GM23338 (cell line): ENCODE data around the gene IL21R. TPM values are rescaled to one million over a fixed set of nuclear protein-coding genes. Genes with fewer than 3 reads are reported as not detected.

Experiments used
- ATAC-seq: fragments of 200-7000 bp; cut with Tn5 transposase; 3 replicates; pipeline ENCODE4 v1.9.1; 2020
- DNase-seq: peaks from one replicate; pipeline ENCODE4 v3.0.0-alpha.2; 2015; ENCODE audit warnings: low spot score
- H2AFZ ChIP-seq: fragments of 200-600 bp; sonication (generic); 2 replicates; pipeline ENCODE4 v1.8.0; 2016; ENCODE audit warnings: antibody characterized with exemption, mild to moderate bottlenecking, moderate library complexity
- H3F3A ChIP-seq: fragments of 200-600 bp; sonication (generic); replicated peaks from 2 replicates; pipeline ENCODE4 v1.8.0; 2017; ENCODE audit warnings: antibody characterized with exemption, mixed run types, low read depth
- H3K27ac ChIP-seq: fragments of 200-600 bp; sonication (generic); 2 replicates; pipeline ENCODE4 v1.6.1; 2016; ENCODE audit warnings: low read depth
- H3K27me3 ChIP-seq: fragments of 200-600 bp; sonication (generic); 2 replicates; pipeline ENCODE4 v1.8.0; 2016; ENCODE audit warnings: mild to moderate bottlenecking, mixed run types, moderate library complexity; ENCODE audit not compliant: insufficient read depth
- H3K36me3 ChIP-seq: fragments of 200-600 bp; sonication (generic); 2 replicates; pipeline ENCODE4 v1.8.0; 2016; ENCODE audit warnings: mild to moderate bottlenecking; ENCODE audit not compliant: insufficient read depth
- H3K4me1 ChIP-seq: fragments of 200-600 bp; sonication (generic); 2 replicates; pipeline ENCODE4 v1.8.0; 2016; ENCODE audit warnings: mild to moderate bottlenecking, moderate library complexity; ENCODE audit not compliant: insufficient read depth
- H3K4me2 ChIP-seq: fragments of 200-600 bp; sonication (generic); 2 replicates; pipeline ENCODE4 v1.7.1; 2017; ENCODE audit warnings: mixed run types
- H3K4me3 ChIP-seq: fragments of 200-600 bp; sonication (generic); 2 replicates; pipeline ENCODE4 v1.6.1; 2016; ENCODE audit warnings: mixed run types
- H3K79me2 ChIP-seq: fragments of 200-600 bp; sonication (generic); replicated peaks from 2 replicates; pipeline ENCODE4 v1.8.0; 2017; ENCODE audit warnings: mild to moderate bottlenecking; ENCODE audit not compliant: insufficient read depth
- H3K9me2 ChIP-seq: fragments of 200-600 bp; sonication (generic); 2 replicates; pipeline ENCODE4 v1.8.0; 2017; ENCODE audit not compliant: insufficient read depth
- H4K20me1 ChIP-seq: fragments of 200-600 bp; sonication (generic); replicated peaks from 2 replicates; pipeline ENCODE4 v1.8.0; 2017; ENCODE audit warnings: mild to moderate bottlenecking; ENCODE audit not compliant: insufficient read depth
- H3K27ac Mint-ChIP-seq: 2 replicates; pipeline ENCODE4 v1.8.0; 2020; ENCODE audit warnings: inconsistent platforms, mild to moderate bottlenecking, moderate library complexity, mixed read lengths
- H3K27me3 Mint-ChIP-seq: 3 replicates; pipeline ENCODE4 v1.8.0; 2022; ENCODE audit warnings: low read depth, mild to moderate bottlenecking, moderate library complexity, mixed read lengths, inconsistent platforms; ENCODE audit not compliant: insufficient read depth, poor library complexity
- H3K36me3 Mint-ChIP-seq: 3 replicates; pipeline ENCODE4 v1.8.0; 2021; ENCODE audit warnings: low read depth, mild to moderate bottlenecking, inconsistent platforms, moderate library complexity, mixed read lengths
- H3K4me1 Mint-ChIP-seq: 3 replicates; pipeline ENCODE4 v1.8.0; 2020; ENCODE audit warnings: mild to moderate bottlenecking, inconsistent platforms, mixed read lengths
- H3K4me3 Mint-ChIP-seq: 3 replicates; pipeline ENCODE4 v1.8.0; 2021; ENCODE audit warnings: moderate library complexity, mild to moderate bottlenecking, inconsistent platforms, mixed read lengths
- H3K9me3 Mint-ChIP-seq: 3 replicates; pipeline ENCODE4 v1.8.0; 2020; ENCODE audit warnings: moderate library complexity, mild to moderate bottlenecking, inconsistent platforms, mixed read lengths
- CREB1 ChIP-seq: fragments of 250-450 bp; sonication (Bioruptor Pico); IDR thresholded peaks from 2 replicates; pipeline ENCODE4 v1.5.0; 2020; ENCODE audit warnings: low read depth, mild to moderate bottlenecking, moderate library complexity
- EZH2phosphoT487 ChIP-seq: fragments of 200-600 bp; sonication (generic); IDR thresholded peaks from one replicate; pipeline ENCODE4 v1.8.1; 2018; ENCODE audit warnings: antibody characterized with exemption; ENCODE audit not compliant: unreplicated experiment
- JUNB ChIP-seq: IDR thresholded peaks from one replicate; pipeline ENCODE4 v1.6.1; 2016; ENCODE audit warnings: antibody characterized with exemption; ENCODE audit not compliant: unreplicated experiment
- NANOG ChIP-seq: IDR thresholded peaks from 2 replicates; pipeline ENCODE4 v1.6.1; 2016; ENCODE audit warnings: antibody characterized with exemption, borderline replicate concordance
- POLR2AphosphoS5 ChIP-seq: IDR thresholded peaks from 2 replicates; pipeline ENCODE4 v1.6.1; 2016; ENCODE audit warnings: antibody characterized with exemption, low read depth
- STAT1 ChIP-seq: IDR thresholded peaks from one replicate; pipeline ENCODE4 v1.6.1; 2016; ENCODE audit warnings: antibody characterized with exemption; ENCODE audit not compliant: unreplicated experiment
- ZNF114 ChIP-seq: fragments of 250-450 bp; sonication (Bioruptor Pico); IDR thresholded peaks from 2 replicates; pipeline ENCODE4 v1.5.0; 2020; ENCODE audit warnings: mild to moderate bottlenecking, moderate library complexity
- ZNF331 ChIP-seq: fragments of 250-450 bp; sonication (Bioruptor Pico); IDR thresholded peaks from 2 replicates; pipeline ENCODE4 v1.5.0; 2020; ENCODE audit warnings: low read depth, mild to moderate bottlenecking, moderate library complexity
- polyA plus RNA-seq: library from polyadenylated mRNA; unstranded; fragments of >200 nt; fragmentation: Nextera tagmentation; extraction: Ambion mirVana; gene quantifications from 2 replicates; pipeline ENCODE4 v1.2.1, GENCODE V29; 2016
- total RNA-seq: library from RNA; depleted of rRNA; stranded (reverse); fragments of >200 nt; shearing (Covaris generic); gene quantifications from 2 replicates; pipeline ENCODE4 v1.2.3, GENCODE V29; 2014
- TF ChIP-seq, protein P1 (sequence below): IDR thresholded peaks from one replicate; pipeline ENCODE4 v1.6.1; 2018; ENCODE audit warnings: antibody characterized with exemption; ENCODE audit not compliant: unreplicated experiment
- TF ChIP-seq, protein P2 (sequence below), 2 experiments: fragments of 200-600 bp in 1 of 2; sonication (generic) in 1 of 2; conservative IDR thresholded peaks; 2 replicates each; pipeline versions ENCODE4 v1.5.1 to v1.6.1; 2016 to 2017; ENCODE audit warnings: antibody characterized with exemption in 2 of 2, low read depth in 2 of 2, mild to moderate bottlenecking in 2 of 2, moderate library complexity in 1 of 2
- TF ChIP-seq, protein P3 (sequence below): IDR thresholded peaks from 2 replicates; pipeline ENCODE4 v1.6.1; 2016; ENCODE audit warnings: antibody characterized with exemption

Gene IL21R
- total and polyA plus RNA-seq, 2 experiments from 2014 or later: 0.42 to 2.6 TPM

- TF ChIP-seq, protein P1, sequence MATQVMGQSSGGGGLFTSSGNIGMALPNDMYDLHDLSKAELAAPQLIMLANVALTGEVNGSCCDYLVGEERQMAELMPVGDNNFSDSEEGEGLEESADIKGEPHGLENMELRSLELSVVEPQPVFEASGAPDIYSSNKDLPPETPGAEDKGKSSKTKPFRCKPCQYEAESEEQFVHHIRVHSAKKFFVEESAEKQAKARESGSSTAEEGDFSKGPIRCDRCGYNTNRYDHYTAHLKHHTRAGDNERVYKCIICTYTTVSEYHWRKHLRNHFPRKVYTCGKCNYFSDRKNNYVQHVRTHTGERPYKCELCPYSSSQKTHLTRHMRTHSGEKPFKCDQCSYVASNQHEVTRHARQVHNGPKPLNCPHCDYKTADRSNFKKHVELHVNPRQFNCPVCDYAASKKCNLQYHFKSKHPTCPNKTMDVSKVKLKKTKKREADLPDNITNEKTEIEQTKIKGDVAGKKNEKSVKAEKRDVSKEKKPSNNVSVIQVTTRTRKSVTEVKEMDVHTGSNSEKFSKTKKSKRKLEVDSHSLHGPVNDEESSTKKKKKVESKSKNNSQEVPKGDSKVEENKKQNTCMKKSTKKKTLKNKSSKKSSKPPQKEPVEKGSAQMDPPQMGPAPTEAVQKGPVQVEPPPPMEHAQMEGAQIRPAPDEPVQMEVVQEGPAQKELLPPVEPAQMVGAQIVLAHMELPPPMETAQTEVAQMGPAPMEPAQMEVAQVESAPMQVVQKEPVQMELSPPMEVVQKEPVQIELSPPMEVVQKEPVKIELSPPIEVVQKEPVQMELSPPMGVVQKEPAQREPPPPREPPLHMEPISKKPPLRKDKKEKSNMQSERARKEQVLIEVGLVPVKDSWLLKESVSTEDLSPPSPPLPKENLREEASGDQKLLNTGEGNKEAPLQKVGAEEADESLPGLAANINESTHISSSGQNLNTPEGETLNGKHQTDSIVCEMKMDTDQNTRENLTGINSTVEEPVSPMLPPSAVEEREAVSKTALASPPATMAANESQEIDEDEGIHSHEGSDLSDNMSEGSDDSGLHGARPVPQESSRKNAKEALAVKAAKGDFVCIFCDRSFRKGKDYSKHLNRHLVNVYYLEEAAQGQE: no peak
- TF ChIP-seq ZNF114 (CRISPR knock-in tag) (no peak), JUNB (no peak), EZH2phosphoT487 (no peak), ZNF331 (CRISPR knock-in tag) (no peak), CREB1 (no peak), NANOG (no peak), STAT1 (no peak)
- TF ChIP-seq, protein P2, sequence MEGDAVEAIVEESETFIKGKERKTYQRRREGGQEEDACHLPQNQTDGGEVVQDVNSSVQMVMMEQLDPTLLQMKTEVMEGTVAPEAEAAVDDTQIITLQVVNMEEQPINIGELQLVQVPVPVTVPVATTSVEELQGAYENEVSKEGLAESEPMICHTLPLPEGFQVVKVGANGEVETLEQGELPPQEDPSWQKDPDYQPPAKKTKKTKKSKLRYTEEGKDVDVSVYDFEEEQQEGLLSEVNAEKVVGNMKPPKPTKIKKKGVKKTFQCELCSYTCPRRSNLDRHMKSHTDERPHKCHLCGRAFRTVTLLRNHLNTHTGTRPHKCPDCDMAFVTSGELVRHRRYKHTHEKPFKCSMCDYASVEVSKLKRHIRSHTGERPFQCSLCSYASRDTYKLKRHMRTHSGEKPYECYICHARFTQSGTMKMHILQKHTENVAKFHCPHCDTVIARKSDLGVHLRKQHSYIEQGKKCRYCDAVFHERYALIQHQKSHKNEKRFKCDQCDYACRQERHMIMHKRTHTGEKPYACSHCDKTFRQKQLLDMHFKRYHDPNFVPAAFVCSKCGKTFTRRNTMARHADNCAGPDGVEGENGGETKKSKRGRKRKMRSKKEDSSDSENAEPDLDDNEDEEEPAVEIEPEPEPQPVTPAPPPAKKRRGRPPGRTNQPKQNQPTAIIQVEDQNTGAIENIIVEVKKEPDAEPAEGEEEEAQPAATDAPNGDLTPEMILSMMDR (conservative IDR thresholded peaks at IDR 0.05; ENCODE audit: low read depth in 2 of 2): no peak
Measured at GRCh38 chr16:27383556-27384243, 18.3 kb upstream of the IL21R start (continued).

DNA sequence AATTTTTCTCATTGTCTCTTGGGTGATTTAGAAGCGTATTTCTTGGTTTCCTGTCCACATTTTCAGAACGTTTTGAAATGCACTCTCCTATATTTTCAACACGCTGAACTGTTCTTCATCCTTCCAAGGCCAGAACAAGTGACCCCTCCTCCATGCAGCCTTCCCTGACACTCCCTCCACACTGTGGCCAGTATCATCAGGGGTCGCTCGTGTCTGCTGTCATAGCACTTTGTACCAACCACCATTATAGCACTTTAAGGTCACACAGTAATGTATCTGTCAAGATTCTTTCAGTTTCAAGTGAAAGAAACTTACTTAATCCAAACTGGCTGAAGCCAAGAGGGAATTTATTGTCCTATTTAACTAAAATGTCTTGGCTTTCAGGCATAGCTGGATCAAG lies 17.5 kb upstream of the IL21R start:
- Histone ChIP-seq H3K79me2 (no peaks in the 10 kb centered on the region), H3K27ac (no peak overlapping the region), H3K4me1 (no peaks in the 10 kb centered on the region), H4K20me1 (no peaks in the 10 kb centered on the region), H3K4me3 (no peak overlapping the region), H3K36me3 (no peaks in the 10 kb centered on the region), H3K27me3 (no peaks in the 10 kb centered on the region), H2AFZ (no peak overlapping the region), H3F3A (no peaks in the 10 kb centered on the region), H3K9me2 (no peaks in the 10 kb centered on the region), H3K4me2 (no peak overlapping the region)
- peaks cover 12% of the 10 kb centered on the region; the same call in 2 of the 3 replicates for H3K9me3 Mint-ChIP-seq
- ATAC-seq (no peak), DNase-seq (no peak)
- H3K4me3 Mint-ChIP-seq: no peak overlapping the region
- H3K4me1 Mint-ChIP-seq: no peaks in the 10 kb centered on the region
- peaks cover 2% of the 10 kb centered on the region for H3K27me3 Mint-ChIP-seq
- H3K27ac Mint-ChIP-seq: no peak overlapping the region
- no peaks in the 10 kb centered on the region; the same call in 2 of the 3 replicates for H3K36me3 Mint-ChIP-seq
- TF ChIP-seq ZNF114 (CRISPR knock-in tag): no peak
- TF ChIP-seq, protein P1: no peak
- no peak for TF ChIP-seq CREB1
- no peak for TF ChIP-seq POLR2AphosphoS5
- TF ChIP-seq, protein P3, sequence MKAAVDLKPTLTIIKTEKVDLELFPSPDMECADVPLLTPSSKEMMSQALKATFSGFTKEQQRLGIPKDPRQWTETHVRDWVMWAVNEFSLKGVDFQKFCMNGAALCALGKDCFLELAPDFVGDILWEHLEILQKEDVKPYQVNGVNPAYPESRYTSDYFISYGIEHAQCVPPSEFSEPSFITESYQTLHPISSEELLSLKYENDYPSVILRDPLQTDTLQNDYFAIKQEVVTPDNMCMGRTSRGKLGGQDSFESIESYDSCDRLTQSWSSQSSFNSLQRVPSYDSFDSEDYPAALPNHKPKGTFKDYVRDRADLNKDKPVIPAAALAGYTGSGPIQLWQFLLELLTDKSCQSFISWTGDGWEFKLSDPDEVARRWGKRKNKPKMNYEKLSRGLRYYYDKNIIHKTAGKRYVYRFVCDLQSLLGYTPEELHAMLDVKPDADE: no peak
